Measurements from ENCODE around the gene IDH3G.

Gene IDH3G

DNA sequence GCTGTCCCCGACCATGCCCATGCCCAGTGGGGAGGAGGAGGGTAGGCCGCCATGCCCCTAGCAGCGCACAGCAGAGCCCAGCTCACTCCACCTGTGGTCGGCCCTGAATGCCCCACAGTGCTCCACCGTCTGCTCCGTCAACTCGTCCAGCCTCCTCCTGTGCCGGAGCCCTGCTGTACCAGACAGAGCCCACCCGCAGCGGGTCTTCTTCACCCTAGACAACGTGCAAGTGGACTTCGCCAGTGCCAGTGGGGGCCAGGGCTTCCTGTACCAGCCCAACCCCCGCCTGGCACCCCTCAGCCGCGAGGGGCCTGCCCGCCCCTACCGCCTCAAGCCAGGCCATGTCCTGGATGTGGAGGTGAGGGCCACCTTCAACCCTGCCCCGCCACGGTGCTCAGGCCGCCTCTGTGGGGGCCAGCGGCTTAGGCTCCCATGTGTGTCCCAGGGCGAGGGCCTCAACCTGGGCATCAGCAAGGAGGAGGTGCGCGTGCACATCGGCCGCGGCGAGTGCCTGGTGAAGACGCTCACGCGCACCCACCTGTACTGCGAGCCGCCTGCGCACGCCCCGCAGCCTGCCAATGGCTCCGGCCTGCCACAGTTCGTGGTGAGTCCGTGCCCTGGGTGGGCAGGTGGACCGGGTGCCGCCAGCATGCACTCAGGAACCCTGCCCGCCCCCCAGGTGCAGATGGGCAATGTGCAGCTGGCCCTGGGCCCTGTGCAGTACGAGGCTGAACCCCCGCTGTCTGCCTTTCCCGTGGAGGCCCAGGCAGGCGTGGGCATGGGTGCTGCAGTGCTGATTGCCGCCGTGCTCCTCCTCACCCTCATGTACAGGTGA, 20.2 kb downstream of the IDH3G start:
- no peak for DNase-seq (ENCODE audit: low read depth)

DNA sequence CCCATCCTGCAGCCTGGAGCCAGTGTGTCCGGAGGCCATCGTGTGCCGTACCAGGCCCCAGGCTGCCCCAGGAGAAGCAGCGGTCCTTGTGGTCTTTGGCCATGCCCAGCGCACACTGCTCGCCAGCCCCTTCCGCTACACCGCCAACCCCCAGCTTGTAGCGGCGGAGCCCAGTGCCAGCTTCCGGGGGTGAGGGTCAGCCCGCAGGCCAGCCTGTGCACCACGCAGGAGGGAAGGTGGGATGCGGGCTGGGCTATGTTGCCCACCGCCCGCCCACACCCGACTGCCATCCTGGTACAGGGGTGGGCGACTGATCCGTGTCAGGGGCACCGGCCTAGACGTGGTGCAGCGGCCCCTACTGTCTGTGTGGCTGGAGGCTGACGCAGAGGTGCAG, 21.0 kb downstream of the IDH3G start:
- DNase-seq (ENCODE audit: low read depth), result no peak

GRCh38 chrX:153772316-153773217, 21.6 kb downstream of the IDH3G start:
- DNase-seq (ENCODE audit: low read depth), result no peak

DNA sequence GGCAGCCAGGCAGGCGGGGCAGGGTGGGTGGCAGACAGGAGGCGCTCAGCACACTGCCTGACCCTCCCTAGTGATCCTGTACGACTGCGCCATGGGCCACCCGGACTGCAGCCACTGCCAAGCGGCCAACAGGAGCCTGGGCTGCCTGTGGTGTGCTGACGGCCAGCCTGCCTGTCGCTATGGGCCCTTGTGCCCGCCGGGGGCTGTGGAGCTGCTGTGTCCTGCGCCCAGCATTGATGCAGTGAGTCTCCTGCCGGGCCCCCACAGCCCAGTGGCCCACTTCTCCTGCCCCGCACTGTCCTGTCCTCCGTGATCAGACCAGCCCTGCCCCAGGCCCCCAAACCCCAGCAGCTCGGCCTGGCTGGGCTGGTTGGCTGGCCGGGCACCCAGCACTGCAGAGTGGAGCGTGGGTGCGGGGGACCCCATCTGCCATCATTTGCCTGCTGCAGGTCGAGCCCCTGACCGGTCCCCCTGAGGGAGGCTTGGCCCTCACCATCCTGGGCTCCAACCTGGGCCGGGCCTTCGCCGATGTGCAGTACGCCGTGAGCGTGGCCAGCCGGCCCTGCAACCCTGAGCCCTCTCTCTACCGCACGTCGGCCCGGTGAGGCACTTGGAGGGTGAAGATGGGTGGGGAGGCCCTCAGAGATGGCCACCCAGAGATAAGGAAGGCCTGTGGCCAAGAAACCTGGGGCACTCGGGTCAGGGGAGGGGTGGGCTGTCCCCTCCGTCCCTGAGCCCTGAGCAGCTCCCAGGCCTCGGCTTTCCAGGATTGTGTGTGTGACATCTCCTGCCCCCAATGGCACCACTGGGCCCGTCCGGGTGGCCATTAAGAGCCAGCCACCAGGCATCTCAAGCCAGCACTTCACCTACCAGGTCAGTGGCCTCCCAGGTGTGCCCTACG, 22.5 kb downstream of the IDH3G start:
- no peak for DNase-seq (ENCODE audit: low read depth)

DNA sequence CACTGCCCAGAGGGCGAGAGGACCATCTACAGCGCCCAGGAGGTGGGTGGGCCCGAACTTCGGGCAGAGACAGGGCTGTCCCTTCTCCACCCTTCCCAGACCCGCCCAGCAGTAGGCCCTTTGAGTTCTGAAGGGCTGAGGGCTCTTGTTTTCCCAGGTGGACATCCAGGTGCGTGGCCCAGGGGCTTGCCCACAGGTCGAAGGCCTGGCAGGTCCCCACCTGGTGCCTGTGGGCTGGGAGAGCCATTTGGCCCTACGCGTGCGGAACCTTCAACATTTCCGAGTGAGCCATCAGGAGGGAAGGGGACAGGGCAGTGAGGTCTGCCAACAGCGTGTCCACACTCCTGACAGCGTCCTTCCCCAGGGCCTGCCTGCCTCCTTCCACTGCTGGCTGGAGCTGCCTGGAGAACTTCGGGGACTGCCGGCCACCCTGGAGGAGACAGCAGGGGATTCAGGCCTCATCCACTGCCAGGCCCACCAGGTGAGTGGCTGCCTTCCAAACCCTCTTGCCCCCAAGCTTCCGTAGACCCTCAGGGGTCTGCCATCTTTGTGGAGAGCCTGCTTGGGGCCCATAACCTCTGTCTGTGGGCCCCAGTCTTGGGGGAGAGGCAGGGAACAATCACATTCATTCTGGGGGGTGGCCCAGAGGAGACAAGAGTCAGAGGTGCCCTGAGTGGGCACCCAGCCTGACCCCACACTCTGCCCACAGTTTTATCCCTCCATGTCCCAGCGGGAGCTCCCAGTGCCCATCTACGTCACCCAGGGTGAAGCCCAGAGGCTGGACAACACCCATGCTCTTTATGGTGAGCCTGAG, 23.4 kb downstream of the IDH3G start:
- no peak for DNase-seq (ENCODE audit: low read depth)

GRCh38 chrX:153769865-153770600, 24.1 kb downstream of the IDH3G start:
- DNase-seq (ENCODE audit: low read depth), result no peak

GRCh38 chrX:153769158-153769864, 24.9 kb downstream of the IDH3G start:
- no peak for DNase-seq (ENCODE audit: low read depth)

DNA sequence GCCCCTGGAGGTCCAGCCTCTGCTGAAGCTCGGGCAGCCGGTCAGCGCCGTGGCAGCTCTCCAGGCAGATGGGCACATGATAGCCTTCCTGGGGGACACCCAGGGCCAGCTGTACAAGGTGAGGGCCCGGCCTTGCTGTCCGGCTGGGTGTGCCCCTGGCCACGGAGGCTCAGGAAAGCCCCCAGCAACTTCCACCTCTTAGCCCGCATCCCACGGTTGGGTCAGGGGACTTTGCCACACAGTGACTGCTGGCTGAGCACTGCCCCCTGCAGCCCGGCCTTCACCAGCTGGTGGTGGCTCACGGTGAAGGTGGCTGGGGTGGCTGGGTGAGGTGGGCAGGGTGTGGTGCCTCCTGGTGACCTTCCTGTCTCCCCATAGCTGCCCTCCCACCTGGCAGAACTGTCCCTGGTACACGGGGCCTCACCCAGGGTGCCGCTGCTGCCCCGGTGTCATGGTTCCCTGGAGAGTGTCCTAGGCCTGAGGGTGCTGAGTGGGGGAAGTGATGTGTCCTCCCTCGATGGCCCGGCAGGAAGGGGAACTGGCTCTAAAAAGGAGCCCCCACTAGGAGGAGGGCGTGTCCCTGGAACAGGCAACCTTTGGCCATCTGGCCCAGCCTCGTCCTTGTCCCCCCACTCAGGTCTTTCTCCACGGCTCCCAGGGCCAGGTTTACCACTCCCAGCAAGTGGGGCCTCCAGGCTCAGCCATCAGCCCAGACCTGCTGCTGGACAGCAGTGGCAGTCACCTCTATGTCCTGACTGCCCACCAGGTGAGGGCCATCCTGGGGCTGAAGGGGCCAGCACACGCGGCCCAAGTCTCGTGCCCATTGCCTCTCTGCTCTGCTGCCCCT, 25.6 kb downstream of the IDH3G start:
- no peak for DNase-seq (ENCODE audit: low read depth)

- no peak for DNase-seq (ENCODE audit: low read depth)
Measured at GRCh38 chrX:153767674-153768055, 26.5 kb downstream of the IDH3G start.

- no peak for DNase-seq (ENCODE audit: low read depth)
Measured at GRCh38 chrX:153766871-153767673, 27.1 kb downstream of the IDH3G start.

DNA sequence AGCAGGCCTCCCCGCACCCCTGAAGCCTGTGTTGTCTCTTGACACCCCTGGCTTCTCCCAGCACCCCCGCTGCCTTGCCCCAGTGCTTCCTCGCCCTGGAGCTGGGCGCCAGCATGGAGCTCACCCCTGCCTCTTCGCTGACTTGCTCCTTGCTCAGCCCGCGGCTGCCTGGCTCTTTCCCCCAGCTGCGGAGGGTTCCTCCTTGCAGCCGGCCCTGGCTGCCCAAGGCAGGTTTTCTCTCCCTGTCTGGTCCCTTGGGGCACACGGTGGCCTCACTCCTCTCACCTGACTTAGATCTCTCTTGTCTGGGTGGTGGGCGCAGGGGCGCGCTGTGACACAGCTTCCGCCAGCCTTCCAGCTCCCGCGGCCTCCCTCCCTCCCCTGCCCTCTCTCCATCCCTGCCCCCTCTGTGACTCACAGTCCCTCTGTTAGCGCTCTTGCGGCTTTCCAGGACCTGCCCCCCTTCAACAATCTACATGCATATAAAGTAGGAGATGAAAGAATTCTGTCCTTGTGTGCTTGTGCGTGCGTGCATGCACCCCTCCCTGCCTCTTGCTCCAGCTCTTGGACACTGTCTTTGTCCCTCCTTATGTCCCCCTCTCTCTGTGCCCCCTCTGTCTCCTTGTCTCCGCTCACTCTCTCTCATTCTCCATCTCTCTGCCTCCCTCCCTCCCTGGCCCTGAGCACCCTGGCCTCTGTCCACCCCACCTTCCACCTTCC, 27.9 kb downstream of the IDH3G start:
- DNase-seq (ENCODE audit: low read depth), result no peak

GRCh38 chrX:153765138-153766079, 28.8 kb downstream of the IDH3G start:
- no peak for DNase-seq (ENCODE audit: low read depth)

DNA sequence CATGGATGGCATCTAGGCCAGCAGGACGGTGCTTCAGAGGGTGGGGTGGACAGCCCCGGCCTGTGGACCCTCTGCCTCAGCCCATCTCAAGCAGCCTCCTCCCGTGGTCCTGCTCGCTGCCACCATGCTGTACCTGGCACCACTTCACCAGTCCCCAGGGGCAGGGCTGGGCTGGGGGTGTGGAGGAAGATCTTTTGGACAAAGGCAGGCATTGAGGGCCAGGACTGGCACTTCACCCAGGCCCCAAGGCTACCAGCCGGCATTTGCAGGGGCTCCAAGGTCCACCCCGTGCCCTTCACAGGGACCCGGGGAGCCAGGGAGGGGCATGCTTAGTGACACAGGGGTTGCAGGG, 29.4 kb downstream of the IDH3G start:
- DNase-seq (ENCODE audit: low read depth), result no peak

DNA sequence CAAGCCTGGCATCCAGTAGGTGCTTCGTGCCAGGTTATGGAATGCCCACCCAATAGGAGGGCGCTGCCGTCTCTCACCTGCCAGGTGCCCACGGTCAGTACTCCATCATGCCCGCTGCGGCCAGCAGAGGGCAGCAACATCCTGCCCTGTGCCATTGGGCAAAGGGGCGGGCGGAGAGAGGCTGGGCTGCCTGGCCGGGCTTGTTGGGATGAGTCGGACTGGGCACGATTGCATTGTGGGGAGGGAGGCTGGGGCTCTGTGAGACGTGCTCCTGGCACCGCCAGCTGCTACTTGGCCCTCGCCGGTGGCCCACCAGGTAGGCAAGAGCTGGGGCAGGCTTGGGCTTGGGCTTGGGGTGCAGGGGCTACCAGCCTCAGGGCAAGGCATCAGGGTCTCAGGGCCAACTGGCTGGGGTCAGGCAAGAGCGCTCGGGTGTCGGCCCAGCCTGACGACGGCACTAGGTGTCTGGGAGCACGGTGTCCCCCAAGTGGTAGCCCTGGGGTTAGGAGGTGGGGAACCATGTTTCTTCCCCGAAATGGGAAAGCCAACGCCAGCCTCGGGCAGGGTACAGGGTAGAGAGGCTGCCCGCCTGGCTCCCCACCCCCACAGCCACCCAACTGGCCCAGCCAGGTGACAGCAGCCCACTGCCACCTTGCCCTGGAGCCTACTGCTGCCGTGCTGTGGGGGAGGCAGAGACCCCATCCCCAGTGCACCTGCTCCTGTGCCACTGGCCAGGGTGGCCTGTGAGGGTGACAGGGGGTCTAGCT, 30.0 kb downstream of the IDH3G start, which contains the start of gene PLXNB3:
Gene PLXNB3 (plus strand): TSS at position 261 of the 767 bp plus-strand sequence. CDS start 1,287 bp downstream, outside the sequence.
- peak; percentile 43 for DNase-seq (ENCODE audit: low read depth)

DNA sequence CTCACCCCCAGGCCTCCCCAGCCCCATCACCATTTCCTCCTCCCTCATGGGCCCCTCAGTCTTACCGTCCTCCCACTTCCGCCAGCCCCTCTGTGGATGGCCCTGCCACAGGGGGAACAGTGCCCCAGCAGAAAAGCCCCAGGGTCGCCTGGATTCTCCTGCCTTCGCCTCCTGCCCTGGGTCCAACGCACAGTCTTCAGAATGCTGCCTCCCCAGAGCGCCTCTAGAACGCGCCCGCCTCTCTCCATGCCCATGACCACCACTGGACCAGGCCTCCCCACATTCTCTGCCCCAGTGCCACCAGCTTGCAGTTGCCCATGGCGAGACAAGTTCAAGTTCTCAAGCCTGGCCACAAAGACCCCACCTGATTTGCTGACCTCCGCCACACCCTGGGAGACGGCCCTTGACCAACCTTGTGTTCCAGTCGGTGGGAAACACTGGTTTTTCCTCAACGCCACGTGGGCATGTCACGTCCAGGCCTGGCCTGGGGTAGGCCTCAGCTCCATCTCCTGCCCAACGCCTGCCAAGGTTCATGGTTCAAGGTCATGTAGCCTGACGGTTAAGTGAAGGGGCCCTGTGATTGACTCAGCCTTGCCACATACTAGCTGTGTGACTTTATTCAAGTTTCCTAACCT, 30.8 kb downstream of the IDH3G start:
- DNase-seq (ENCODE audit: low read depth), result no peak
